ENCODE measurements around the gene USE1.

- no peak for TF ChIP-seq POLR2AphosphoS5 (IDR thresholded peaks at IDR 0.05; ENCODE audit: low read depth, low read length)
- no peak for TF ChIP-seq TAF1 (IDR thresholded peaks at IDR 0.05; ENCODE audit: low read depth, low read length)
- TF ChIP-seq POLR2A (IDR thresholded peaks at IDR 0.05; ENCODE audit: low read depth, low read length), result no peak
- TF ChIP-seq POU2F2 (IDR thresholded peaks at IDR 0.05; ENCODE audit: low read depth, low read length), result 0 out of 2 replicates have a peak, but pooled peaks have one; percentile 21
- no peak for TF ChIP-seq PAX5 (IDR thresholded peaks at IDR 0.05; ENCODE audit: insufficient read depth, low read length, severe bottlenecking)
- no peak for TF ChIP-seq SPI1 (IDR thresholded peaks at IDR 0.05; ENCODE audit: low read depth, low read length)
Observed at GRCh38 chr19:17248011-17248776, 33.0 kb downstream of the USE1 start.
